D341Med (cell line): ENCODE results near the gene PLPP2.
"Not testable (repeated sequence)": the region's sequence is repeated elsewhere in the genome, so short reads cannot be mapped to it uniquely, and the experiment has no call there.

Source experiments
- DNase-seq: peaks from one replicate; pipeline ENCODE4 v3.0.0; 2012; ENCODE audit warnings: low spot score

The PLPP2 gene

DNA sequence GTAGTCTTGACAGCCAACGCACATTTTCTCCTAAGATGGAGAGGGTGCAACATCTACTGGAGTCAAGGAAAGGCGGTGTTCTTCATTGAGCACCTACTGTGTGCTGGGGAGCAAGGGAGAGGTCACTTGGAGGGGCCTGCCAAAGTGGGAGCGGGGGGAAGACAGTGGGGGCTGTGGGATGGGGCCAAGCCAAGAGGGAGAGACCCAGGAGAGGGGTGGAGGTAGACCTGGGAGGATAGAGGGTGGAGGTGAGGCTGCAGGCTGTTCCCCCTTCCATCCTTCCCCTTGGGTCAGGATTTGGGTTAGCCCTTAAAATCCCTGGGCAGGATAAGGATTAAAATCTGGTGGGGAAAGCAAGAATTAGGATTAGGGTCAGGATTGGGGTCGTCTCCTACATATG is 1.7 kb upstream of the PLPP2 start:
- peak; percentile 30 for DNase-seq

DNA sequence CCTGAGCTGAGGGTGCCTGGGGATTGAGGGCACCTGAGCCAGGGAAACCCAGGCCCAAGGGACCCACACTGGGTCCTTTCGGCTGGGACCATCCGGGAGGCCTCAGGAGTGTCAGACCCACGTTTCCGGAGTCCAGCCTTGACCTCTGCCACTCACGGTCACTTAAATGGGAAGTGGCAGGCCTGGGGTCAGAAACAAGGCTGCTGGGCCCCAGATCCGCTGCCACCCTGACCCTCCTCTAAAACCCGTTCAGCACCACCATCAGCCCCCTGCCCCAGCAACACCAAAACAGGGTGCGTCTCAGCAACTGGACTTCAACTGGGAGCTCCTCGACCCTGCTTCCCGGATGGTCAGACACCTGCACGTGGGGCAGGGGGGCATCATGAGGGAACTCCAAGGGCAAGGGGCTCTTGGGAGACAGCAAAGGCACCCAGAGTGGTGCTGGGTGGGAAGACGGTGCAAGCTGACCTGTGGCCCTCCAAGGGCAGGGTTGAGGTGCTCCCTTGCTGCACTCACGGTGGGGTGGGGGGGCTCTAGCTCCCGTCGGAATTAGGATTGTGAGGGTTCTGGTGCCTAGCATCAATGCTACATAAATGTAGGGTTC is 1.2 kb upstream of the PLPP2 start:
- DNase-seq, result peak; percentile 29

DNA sequence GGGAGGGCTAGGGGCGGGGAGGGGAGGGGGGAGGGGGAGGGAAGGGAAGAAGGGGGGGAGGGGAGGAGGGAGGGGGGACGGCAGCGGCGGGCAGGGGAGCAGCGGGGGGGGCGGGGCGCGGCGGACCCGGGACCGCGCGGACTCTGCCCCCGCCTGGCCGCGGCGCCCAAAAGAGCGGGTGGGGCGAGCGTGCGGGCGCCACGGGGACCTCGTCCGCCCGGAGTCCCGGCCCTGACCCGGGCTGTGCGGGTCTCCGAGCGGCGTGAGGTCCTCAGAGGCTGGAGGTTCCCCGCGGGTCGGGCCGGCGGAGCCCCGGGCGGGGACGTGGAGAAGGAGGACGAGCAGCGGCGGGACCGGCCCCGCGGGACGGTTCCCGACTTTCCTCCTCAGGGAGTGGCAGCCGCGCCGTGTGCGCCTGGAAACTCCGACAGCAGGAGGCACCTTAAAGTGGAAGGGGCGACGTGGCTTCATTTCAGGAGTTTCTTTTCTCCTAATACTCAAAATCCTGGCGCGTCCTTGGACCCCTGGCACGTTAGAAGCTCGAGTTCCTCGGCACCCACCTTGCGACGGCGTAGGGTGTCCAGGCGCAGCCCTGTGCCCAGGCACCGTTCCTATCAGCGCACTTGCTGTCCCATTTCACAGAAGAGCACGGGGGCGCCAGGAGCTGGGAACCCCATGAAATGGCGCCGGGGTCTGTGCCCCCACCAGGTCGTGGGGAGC is 518 bp upstream of the PLPP2 start:
- peak; percentile 73 for DNase-seq

DNA sequence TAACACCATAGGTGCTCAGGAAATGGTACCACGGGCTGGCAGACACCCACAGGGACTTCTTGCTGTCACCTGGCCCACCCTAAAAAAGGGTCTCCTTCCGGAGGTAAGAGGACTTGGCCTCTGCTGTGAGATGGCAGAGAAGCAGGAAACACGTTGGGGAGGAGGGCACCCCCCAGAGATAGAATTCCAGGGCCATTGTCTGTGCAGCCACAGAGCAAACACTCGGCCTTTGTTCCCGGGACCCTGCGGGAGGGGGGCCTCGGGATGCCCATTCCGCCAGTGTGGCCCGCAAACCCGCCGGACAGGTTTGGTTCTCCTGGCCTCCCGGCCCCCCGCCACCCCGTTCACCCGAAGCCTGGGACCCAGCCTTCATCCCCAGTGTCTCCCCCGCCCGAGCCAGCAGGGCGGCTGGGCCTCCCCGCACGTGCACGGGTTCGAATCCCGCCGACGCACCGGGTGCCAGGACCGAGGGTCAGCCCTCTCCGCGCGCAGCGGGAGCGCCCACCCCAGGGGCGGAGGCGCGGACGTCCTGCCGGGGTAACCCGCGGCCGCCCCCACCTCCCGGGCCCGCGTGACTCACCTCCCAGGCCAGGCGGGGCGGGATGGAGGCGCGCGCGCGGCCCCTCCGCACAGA is 714 bp downstream of the PLPP2 start:
- peak; percentile 46 for DNase-seq

DNA sequence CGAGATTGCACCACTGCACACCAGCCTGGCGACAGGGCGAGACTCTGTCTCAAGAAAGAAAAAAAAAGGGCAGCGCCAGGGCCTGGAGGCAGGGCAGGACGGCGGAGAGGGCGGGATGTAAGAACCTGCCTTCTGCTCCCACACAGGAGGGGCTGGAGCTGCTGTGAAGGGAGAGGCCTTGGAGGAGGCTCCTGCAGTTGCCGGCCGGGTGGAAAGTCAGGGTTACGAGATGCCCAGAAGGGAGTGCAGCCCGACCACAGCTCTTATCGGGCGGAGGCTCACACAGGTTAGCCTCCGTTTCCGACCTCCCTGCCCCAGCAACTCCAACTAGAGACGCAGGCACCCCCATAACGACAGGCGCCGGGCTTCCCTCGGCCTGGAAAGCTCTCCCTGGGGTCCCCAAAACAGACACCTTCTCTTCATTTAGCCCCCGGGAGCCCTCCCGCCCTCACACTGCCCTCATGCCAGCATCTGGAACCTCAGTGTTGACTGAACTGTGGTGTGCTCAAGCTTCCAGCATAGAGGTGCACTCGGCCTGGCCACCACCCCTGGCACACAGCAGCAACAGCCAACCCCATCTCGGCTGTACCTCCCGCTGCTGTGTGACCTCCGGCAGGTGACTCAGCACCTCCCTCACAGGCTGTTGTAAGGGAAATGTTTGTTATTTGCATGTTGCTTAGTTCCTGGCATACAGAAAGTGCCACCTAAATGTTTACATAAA is 1.4 kb downstream of the PLPP2 start:
- DNase-seq, result peak; percentile 42

DNA sequence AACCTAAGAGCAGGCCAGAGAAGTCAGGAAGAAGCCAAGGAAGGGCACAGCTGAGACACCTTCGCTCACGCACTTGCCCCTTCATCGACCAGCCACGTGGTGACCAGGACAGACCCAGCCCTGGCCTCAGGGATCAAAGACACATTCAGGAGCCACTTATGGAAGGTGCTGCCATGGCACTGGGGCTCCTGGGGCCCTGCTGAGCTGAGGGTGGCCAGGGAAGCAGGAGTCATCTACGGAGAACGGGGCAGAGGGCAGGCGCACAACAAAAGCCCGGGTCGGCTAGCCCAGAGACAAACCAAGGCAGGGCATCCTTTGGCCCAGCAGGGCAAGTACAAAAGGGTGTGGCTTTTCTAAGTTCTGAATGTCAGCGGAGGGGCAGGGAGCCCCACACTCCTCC is 2.3 kb downstream of the PLPP2 start:
- DNase-seq, result no peak

DNA sequence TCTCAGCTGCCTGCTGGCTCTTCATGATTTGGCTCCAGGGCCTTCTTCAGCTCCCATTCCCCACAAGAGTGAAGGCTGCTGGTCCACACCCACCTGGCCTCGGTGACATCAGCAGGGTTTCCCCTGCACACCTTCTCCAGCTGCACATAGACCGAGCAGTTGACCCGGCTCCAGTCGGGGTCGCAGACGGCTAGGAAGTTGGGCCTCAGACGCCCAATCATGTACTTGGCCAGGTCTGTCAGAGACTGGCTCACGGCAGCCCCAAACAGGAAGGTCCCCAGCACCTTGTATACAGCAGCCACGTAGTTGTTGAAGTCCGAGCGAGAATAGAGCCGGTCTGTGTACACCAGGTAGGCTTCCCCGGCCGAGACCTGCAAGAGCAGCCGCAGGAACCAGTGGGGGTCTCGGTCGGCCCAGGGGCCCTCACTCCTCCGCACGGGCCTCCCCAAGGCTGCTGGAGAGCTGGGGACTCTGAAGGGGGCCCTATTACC is 3.8 kb downstream of the PLPP2 start:
- no peak for DNase-seq

DNA sequence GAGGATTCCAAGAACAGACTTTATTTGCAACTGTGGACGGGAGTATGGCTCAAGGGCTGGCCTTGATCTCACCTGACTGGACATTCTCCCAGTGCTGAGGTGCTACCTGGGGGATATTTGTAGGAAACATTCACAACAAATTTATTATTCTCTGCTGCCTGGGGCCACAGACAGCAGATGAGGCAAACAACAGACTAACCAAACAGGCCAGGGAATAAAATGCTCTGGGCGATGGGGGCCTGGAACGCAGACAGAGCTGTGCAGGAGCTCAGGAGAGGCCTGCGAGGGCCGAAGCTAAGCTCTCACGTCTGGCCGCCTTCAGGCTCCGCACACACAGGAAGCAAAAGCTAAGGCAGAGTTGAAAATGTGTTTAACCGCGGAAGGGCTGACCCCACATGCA is 7.8 kb downstream of the PLPP2 start:
- DNase-seq, result no peak

DNA sequence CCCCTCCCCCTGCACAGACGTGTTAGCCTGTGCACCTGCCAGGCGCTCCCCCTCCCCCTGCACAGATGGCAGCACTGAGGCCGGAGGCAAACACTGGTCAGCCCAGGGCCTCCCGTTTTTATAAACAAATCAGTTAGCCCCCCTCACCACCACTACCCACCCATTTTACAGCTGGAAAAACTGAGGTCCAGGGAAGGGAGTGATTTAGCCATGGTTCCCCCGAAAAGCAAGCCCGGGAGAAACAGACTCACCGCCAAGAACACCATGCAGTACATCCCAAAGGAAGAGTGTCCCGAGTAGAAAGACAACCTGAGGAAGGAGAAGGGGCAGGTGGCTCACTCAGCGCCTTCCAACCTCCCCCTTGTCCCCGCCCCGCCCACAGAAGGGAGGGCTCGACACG is 8.7 kb downstream of the PLPP2 start:
- DNase-seq, result no peak

DNA sequence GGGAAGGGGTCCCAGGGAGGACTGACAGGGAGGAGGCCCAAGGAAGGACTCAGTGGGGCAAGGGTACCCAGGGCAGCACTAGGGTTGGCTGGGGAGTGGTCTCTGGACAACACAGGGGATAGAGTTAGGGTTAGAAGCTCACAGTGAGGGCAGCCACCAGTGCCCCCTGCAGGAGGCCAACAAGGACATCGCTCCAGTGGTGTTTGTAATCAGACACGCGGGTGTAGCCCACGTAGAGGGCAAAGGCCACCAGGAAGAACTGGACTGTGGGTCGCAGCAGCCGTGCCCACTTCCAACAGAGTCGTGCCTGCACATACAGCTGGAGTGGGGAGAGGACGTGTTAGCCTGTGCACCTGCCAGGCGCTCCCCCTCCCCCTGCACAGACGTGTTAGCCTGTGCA is 9.2 kb downstream of the PLPP2 start:
- peak; percentile 39 for DNase-seq

DNA sequence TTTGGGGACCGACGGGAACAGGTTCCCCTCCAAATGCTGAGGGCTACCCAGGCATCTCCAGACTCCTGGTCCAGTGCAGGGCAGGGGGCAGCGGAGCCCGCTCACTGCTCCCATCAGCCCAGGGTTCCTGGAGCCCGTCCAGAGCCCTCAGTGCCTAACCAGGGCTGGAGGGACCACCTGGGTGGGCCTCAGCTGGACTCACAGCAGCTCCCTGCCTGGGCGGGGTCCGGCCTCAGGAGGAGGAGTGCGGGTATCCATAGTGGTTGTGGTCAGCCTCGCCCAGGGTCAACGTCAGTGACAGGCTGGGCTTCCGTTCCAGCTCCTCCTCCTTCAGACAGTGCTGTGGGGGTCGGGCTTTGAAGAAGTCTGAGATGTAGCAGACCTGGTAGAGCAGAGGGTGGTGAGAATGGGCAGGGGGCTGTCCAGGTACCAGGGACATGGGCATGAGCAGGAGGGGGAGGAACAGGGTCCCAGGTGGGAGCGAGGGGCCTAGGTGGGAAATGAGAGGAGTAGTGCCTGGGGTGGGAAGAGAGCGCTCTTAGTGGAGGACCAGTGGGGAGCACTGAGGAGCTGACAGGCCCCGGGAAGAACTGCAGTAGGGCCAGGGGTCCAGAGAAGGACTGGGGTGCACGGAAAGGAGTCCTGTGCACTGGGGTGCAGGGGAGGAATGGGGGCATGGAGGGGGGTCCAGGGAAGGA is 9.9 kb downstream of the PLPP2 start:
- DNase-seq, result no peak

DNA sequence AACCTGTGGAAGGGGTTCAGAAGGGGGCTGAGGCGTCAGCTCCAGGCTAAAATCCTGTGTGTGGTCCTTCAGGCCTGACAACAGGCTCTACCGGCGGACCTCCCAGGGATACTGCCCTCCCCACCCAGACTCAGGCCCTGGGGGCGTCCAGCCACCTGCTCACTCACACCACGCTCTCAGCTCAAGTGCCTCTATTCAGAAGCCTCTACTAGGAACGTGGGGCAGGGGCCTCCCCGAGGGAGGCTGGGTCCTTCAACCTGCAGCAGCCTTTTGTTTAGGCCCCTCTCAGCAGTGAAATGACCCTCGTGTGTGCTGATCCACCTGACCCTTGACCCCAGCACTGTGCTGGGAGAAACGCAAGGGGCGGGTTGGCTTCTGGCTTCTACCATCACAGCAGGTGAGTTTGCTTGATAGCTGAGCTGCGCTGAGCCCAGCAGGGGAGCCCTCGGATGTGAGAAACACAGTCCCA is 10.6 kb downstream of the PLPP2 start:
- no peak for DNase-seq

DNA sequence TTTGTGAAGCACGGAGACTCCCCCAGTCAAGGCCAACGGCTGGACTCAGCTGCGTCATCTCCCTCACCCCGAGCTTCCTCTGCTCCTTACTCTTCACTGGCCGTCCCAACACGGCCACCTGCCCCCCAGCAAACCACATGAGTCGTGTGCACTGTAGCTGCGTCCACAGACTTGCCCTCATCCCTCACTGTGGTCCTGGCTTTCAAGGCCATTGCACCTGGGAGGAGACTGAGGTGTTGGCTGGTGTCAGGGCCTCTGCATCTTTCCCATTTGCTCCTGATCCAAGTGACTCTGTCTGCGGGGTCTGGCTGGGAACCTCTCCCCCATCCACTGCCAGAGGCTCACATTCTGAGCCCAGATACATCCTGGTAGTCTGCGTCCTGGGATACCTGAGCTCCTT is 11.5 kb downstream of the PLPP2 start:
- no peak for DNase-seq

DNA sequence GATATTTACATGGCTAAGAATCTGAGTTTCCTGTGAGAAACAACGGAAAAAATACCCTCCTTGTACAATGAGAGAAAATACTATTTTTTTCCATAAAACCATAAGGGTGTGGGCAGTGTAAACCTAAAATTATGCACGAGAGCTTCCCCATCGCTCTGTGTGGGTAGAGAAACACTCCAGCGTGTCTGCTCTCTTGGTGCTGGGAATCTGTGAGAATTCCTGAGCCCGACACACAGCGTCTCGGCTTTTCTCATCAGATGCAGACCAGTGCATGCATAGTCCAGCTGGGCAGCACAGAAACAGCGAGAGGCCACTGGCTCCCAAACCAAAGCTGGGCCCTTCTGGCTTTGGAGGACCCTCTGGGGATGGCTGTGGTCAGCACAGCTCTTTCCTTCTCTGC is 12.0 kb downstream of the PLPP2 start:
- DNase-seq, result no peak

DNA sequence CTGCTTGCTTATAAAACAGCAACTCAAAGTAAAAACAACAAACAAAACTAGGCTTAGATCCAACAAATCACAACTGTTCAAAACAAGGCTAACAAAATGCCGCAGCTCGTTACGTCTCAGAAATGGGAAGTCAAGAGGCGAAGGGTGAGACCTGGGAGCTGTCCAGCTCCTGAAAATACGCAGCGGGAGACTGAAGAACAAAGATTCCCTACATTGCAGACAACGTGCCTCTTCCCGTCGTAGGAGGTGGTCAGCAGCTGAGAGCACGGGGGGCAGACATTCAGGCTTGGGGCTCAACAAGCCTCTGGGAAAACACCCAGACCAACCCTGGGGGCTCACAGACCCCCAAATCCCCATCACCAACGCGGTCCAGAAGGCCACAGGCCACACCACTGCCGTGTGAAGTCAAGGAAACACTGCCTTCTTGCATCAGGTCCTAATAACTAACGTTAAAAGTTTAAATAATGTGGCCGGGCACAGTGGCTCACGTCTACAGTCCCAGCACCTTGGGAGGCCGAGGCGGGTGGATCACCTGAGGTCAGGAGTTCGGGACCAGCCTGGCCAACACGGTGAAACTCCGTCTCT is 13.5 kb downstream of the PLPP2 start:
- DNase-seq, result no peak

DNA sequence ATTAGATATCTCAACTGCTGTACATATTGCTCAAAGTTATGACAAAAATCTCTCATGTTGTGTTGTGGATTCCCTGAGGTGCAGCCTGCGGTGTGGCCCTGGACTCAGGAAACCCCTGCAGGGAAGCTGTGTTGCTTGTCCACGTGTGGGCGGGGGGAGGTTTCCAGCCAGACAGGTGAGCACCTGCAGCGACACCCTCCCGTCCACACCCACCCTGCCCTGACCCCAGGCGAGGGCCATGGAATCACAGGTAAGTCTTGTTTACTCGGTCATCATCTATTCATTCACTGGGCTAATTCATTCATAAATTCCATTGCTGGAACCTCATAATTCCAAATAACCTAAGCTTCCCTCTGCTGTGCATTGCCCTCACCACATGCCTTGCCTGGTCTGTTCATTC is 14.1 kb downstream of the PLPP2 start:
- DNase-seq, result no peak

DNA sequence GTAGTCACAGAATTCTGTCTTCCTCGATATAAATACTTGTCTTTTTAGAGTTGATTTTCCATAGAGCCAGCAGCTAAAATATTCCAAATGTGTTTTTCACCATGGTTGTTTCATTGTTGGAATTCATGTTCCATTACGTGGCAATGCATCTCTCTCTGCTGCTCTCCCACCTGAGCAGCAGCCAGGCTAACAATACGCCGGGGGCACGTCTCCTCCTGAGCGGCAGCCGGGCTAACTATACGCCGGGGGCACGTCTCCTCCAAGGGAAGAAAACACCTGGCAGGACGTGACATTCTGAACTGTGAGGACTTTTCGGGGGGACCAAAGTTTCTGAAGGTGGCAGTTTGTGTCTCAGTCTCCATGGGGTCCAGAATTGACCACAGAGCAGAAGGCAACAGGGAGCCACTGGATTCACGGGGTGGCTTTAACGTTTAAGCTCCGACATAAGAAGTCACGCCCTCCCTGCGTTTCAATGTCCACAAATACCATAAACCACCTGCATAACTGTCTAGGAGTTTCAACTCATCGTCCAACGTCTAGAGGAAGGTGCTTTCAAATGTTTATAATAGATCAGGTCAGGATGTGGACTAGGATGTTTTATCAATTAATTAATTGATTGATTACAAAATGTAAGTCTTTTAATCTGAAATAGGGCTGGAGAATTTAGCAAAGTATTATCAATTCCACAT is 15.1 kb downstream of the PLPP2 start:
- DNase-seq, result no peak

DNA sequence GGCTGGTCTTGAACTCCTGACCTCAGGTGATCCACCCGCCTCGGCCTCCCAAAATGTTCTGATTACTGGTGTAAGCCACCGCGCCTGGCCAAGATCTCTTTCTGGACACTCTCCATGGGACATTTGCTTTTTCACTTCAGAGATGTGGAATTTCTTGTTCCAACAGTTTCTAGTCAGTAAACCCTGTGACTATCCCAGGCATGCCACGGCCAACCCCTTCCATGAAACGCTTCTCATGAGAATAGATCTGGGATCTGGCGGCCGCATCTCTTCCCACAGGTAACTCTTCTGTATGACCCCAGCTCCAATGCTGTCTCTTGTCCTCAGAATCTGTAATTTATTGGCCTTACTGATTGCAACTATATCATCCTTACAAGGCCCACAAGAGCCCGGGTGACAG is 16.2 kb downstream of the PLPP2 start:
- no peak for DNase-seq

DNA sequence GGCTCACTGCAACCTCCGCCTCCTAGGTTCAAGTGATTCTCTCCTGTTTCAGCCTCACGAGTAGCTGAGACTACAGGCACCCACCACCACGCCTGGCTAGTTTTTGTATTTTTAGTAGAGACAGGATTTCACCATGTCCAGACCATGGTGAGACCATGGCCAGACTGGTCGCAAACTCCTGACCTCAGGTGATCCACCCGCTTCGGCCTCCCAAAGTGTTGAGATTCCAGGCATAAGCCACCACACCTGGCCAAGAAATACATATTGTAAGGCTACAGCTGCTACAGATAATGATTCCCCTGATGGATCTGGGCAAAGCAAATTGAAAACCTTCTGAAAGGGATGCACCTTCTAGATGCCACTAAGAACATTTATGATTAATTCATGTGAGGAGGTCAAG is 17.8 kb downstream of the PLPP2 start:
- DNase-seq, result no peak

DNA sequence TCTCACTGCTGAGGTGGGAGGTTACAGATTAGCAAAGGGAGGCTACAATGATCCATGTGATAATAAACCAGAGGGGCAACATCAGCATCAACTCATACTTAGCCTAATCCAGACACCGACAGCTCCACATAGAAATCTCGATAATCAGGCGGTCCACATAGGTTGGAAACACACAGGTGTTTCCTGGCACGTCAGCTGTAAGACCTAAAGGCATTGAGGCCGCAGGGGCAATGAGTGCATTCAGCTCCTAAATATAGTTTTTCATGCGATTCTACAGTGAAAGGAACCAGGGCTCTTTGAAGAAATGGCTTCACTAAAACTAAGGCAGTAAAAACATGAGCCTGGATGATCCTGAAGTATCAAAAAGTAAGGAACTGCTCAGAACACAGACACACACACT is 19.3 kb downstream of the PLPP2 start:
- DNase-seq, result no peak

DNA sequence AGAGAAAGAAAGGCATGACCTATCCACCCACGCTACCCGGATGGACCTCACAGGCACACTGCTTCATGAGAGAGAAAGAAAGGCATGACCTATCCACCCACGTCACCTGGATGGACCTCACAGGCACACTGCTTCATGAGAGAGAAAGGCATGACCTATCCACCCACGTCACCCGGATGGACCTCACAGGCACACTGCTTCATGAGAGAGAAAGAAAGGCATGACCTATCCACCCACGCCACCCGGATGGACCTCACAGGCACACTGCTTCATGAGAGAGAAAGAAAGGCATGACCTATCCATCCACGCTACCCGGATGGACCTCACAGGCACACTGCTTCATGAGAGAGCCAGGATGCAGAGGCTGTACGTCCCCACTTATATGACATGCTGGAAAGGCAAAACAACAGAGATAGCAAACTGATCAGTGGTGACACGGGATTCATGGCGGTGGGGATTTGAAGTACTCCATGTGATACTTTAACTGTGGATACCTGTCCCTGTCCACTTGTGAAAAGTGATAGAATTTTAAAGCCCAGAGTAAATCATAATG is 20.4 kb downstream of the PLPP2 start:
- not testable (repeated sequence) for DNase-seq
